IPS-15b (cell line): ENCODE results near the gene WFDC8.

ENCODE experiments used
- H3K27me3 ChIP-seq: one replicate; pipeline ENCODE4 v1.6.1; 2013; ENCODE audit warnings: low read length; ENCODE audit not compliant: control insufficient read depth, insufficient read depth
- H3K36me3 ChIP-seq: one replicate; pipeline ENCODE4 v1.6.1; 2013; ENCODE audit warnings: low read length; ENCODE audit not compliant: control insufficient read depth, insufficient read depth
- H3K4me1 ChIP-seq: one replicate; pipeline ENCODE4 v1.6.1; 2013; ENCODE audit warnings: mild to moderate bottlenecking, low read length; ENCODE audit not compliant: control insufficient read depth, insufficient read depth
- H3K4me3 ChIP-seq: one replicate; pipeline ENCODE4 v1.5.1; 2013; ENCODE audit warnings: low read depth, low read length
- H3K9ac ChIP-seq: one replicate; pipeline ENCODE4 v1.6.1; 2013; ENCODE audit warnings: low read depth, mild to moderate bottlenecking, low read length
- H3K9me3 ChIP-seq: one replicate; pipeline ENCODE4 v1.6.1; 2013; ENCODE audit warnings: mild to moderate bottlenecking, low read length; ENCODE audit not compliant: control insufficient read depth, insufficient read depth

The WFDC8 gene

GRCh38 chr20:45508068-45508886, 70.8 kb downstream of the WFDC8 start:
- Histone ChIP-seq H3K36me3 (no peaks in the 10 kb centered on the region), H3K9ac (no peak overlapping the region), H3K4me1 (no peaks in the 10 kb centered on the region), H3K9me3 (no peaks in the 10 kb centered on the region), H3K4me3 (no peak overlapping the region), H3K27me3 (no peaks in the 10 kb centered on the region)

- Histone ChIP-seq H3K9me3 (no peaks in the 10 kb centered on the region), H3K9ac (no peak overlapping the region), H3K4me3 (no peak overlapping the region)
These were observed 71.9 kb downstream of the WFDC8 start for GRCh38 chr20:45507011-45507820.

GRCh38 chr20:45506398-45506797, 72.7 kb downstream of the WFDC8 start:
- H3K4me1 ChIP-seq: no peaks in the 10 kb centered on the region
- no peaks in the 10 kb centered on the region for H3K9me3 ChIP-seq
- H3K4me3 ChIP-seq: no peak overlapping the region
- H3K36me3 ChIP-seq: no peaks in the 10 kb centered on the region
- H3K27me3 ChIP-seq: no peaks in the 10 kb centered on the region
- no peak overlapping the region for H3K9ac ChIP-seq

More at GRCh38 chr20:45507011-45507820, 71.9 kb downstream of the WFDC8 start:
- H3K27me3 ChIP-seq: no peaks in the 10 kb centered on the region
- no peaks in the 10 kb centered on the region for H3K4me1 ChIP-seq
- H3K36me3 ChIP-seq: no peaks in the 10 kb centered on the region

- Histone ChIP-seq H3K9ac (no peak overlapping the region), H3K4me3 (no peak overlapping the region), H3K9me3 (no peaks in the 10 kb centered on the region), H3K4me1 (no peaks in the 10 kb centered on the region), H3K36me3 (no peaks in the 10 kb centered on the region), H3K27me3 (no peaks in the 10 kb centered on the region)
These were observed 75.7 kb downstream of the WFDC8 start for GRCh38 chr20:45503403-45503802.

DNA sequence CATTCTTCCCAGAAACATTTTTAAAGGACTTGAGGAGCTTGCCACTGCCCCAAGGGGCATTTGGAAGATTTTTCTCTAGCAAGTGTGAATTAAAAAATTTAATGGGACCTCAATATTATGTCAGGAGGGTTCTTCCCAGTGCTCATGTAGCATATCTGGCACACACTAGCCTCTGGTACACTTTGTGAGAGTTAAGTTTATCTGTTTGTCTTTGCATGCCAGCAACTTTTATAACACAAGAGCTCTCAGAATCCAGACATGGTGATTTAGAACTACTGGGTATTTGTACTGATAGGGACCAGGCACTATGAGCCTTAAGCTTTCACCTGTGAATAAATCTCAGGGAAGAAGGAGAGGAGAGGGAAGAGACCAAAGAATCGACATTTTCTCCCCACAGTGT, 76.5 kb downstream of the WFDC8 start:
- no peaks in the 10 kb centered on the region for H3K9me3 ChIP-seq
- H3K9ac ChIP-seq: no peak overlapping the region
- no peaks in the 10 kb centered on the region for H3K4me1 ChIP-seq
- H3K27me3 ChIP-seq: no peaks in the 10 kb centered on the region
- no peak overlapping the region for H3K4me3 ChIP-seq
- no peaks in the 10 kb centered on the region for H3K36me3 ChIP-seq
